HG02852 (cell line): ENCODE measurements around the gene C1S.
"Not testable (repeated sequence)": the region's sequence is repeated elsewhere in the genome, so short reads cannot be mapped to it uniquely, and the experiment has no call there.

Experiments
- ATAC-seq: cut with Tn5 transposase; IDR thresholded peaks from one replicate; pipeline ENCODE4 v1.9.1; 2021; ENCODE audit warnings: mild to moderate bottlenecking, moderate library complexity; ENCODE audit not compliant: unreplicated experiment

The C1S gene

DNA sequence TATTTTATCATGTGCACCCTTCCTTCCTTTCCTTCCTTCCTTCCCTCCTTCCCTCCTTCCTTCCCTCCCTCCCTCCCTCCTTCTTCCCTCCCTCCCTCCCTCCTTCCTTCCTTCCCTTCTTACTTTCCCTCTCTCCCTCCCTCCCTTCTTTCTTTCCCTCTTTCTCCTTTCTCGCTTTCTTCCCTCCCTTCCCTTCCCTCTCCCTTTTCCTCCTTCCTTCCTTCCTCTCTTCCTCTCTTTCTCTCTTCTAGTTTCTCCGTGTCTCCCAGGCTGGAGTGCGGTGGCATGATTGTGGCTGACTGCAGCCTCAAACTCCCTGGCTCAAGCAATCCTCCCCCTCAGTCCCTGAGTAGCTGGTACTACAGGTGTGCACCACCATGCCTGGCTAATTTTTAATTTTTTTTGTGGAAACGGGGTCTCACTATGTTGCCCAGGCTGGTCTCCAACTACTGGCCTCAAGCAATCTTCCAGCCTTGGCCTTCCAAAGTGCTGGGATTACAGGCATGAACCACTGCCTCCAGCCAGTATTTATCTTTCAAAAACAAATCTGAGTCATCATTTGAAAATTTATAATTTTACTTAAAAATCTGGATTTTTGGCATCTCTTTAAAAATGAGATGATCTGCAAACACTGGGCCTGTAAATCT lies 40.7 kb downstream of the C1S start:
- ATAC-seq: no peak

GRCh38 chr12:7101694-7102131 lies 41.2 kb downstream of the C1S start:
- no peak for ATAC-seq

DNA sequence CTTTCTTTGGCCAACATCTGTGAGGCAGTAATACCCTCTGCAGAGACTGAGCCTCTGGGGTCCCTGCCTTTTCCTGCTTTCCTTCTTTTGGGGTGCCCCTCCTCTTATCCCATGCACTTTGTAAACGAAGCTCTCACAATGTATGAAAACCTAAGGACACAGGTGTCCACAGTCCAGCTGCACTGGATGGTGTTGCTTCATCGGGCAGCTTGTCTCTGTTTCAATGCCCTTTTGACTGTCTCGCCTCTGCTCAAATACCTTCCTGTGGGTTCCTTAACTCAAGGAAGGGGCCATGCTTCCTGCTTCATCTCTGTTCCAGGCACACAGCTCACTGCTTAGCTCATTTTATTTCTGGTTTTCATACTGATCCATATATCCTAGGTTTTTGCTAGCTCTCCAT lies 42.1 kb downstream of the C1S start:
- ATAC-seq: no peak

DNA sequence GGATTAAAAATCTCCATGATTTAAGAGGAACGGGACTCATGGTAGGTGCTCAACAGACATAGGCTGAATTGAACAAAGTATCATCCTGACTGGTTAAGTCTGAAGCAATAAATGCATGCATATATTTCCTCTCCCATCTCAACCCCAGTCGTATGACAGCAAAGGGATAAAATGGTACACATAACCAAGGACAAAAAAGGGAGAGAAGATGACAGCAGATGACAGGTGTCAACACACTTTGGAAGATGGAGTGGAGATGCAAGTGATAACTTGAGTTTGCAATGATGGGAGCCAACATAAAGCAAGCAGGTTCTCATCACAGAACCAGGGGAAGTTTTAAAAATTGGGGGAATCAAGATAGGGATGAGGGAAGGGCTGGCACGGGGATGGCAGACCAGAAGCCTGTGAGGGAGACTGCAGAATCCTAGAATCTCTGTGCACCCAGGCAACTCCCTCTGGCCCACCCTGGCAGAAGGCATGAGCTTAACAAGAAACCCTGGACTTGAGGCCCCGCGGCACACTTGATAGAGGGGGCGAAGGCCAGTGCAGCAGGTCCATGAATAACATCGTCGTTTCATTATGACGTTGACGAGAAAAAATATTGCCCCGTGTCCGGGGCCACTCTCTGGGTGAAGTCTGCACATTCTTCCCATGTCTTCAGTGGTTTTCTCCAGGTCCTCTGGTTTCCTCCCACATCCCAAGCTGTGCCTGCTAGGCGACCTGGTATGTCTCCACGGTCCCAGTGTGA lies 43.5 kb downstream of the C1S start:
- ATAC-seq: no peak

DNA sequence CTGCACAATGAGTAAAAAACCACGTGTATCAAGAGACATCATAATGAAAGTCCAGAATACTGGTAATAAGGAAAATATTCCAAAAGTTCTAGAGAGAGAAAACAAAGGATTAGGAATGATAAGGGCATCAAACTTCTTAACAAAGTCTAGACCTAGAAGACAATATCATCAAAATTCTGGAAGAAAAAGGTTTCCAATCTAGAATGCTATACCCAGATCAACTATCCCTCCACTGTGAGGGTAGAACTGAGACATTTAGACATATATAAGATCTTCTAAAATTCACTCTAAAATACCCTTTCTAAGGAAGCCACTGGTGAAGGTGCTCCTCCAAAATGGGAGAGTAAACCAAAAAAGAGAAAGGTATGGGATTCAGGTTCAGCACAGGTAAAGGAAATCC lies 45.6 kb downstream of the C1S start:
- ATAC-seq: no peak

DNA sequence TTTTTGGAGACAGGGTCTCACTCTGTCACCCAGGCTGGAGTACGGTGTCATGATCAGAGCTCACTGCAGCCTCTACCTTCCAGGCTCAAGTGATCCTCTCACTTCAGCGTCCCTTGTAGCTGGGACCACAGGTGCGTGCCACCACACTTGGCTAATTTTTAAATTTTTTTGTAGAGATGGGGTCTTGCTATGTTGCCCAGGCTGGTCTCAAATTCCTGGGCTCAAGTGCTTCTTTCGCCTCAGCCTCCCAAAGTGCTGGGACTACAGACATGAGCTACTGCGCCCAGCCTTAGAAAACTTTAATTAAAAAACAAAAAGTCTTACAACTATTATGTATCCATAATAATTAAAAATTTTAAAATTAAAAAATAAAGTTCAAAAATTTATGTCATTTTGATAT lies 46.7 kb downstream of the C1S start:
- ATAC-seq: not testable (repeated sequence)

GRCh38 chr12:7107636-7108002 lies 47.1 kb downstream of the C1S start:
- ATAC-seq: no peak

- ATAC-seq: peak; percentile 94
Measured at GRCh38 chr12:7108003-7108795, 47.7 kb downstream of the C1S start.

GRCh38 chr12:7108796-7109571 lies 48.5 kb downstream of the C1S start, which contains the start of gene C1RL:
Gene C1RL, minus strand, starts transcription at chr12:7109214. Its CDS starts 34 bp downstream, at chr12:7109180.
- ATAC-seq: no peak

- ATAC-seq: no peak
Measured at GRCh38 chr12:7109572-7109920, 49.0 kb downstream of the C1S start.

- ATAC-seq: no peak
Measured at GRCh38 chr12:7110661-7111060, 50.1 kb downstream of the C1S start.

- ATAC-seq: no peak
Measured at GRCh38 chr12:7112041-7112440, 51.5 kb downstream of the C1S start.

DNA sequence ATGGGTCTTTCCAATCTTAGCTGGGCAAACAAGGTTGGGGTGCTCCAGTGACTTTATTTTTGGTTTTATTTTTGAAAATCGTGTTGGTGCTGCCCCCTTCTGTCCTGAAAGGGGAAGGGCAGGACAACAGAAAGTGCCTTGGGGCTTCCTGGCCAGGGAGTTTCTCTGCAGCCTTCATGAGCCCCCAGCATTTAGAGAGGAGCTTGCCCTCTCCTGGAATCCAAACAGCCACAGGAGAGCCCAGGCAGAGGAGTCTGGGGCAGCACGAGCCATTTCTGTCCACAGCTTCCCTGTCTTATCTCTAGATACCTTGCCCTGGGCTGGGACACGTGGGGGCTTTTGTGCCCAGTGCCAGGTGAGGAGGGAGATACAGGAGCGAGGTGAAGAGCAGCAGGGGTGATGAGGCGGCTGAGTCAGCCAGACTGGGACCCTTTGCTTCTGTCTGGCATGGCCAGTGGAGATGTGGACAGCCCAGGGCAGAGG lies 52.9 kb downstream of the C1S start:
- ATAC-seq: no peak

GRCh38 chr12:7114008-7114407 lies 53.5 kb downstream of the C1S start:
- no peak for ATAC-seq

DNA sequence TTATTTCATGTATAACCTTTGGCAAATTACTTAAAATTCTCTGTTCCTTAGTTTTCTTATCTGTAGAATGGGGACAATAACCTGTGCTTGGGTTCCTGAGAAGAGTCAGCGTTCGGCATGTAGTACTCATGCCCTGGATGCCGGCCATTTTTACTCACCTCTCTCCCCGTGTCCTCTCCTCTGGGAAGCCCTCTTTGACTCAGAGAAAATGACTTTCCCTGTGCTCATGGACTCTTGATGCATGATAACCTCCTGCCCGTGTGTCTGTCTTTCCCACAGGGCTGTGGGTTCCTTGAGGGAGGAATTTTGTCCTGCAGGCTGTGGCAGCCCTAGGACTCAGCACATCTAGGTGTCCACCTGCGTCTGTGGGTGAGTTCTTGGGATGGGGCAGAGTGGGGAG lies 54.3 kb downstream of the C1S start:
- ATAC-seq: no peak

DNA sequence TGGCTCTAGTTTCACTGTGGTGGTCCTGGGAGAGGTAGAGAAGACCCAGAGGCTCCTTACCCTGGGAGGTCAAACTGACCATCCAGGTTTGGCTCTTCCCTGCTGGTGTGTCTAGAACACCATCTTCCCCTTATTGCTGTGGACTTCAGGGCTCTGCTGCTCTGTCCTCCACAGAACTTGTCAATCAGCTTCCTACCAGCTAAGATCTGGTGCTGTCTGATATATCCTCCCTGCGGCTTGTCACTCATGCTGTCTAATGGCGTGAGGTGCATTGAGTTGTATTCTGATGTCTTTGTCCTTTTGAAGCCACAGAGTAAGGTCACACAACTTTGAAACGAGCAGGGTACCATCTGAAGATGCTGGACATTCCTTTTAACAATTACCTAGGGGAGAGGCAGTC lies 55.7 kb downstream of the C1S start:
- no peak for ATAC-seq

DNA sequence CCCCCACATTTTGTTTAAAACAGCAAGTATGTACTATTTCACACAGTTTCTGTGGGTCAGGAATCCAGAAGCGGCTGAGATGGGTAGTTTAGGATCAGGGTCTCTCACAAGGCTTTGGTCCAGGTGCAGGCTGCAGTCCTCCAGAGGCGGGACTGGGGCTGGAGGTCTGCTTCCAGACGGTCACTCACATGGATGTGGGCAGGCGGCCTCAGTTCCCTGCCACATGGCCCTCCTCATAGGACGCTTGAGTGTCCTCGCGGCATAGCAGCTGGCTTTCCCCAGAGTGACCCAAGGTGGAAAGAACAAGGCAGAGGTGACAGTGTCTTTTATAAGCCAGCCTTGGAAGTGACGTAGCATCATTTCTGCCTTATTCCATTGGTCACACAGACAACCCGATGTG lies 56.4 kb downstream of the C1S start:
- ATAC-seq: no peak

DNA sequence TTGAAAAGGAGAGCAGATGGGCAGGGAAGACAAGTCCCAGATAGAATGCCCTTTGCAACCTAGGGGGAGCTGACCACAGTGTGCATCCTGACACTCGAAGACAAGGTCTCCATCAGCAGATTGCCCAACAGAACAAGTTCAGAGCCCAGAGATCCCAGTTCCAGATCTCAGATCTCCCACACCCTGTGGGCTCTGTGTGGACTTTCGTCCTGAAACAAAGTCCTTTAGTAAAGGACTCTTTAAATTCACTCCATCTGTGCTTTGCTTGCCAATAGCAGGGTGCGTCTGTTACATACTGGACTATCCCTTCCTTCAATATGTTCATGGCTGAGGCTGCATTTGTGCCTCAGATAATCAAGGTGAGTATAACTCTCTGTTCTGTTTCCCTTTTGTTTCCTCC lies 57.2 kb downstream of the C1S start:
- no peak for ATAC-seq

- no peak for ATAC-seq
Measured at GRCh38 chr12:7118881-7119280, 58.4 kb downstream of the C1S start.

- no peak for ATAC-seq
Measured at GRCh38 chr12:7120166-7120565, 59.6 kb downstream of the C1S start.
